Measurements from ENCODE around the gene ABCA2. TPM values are rescaled to one million over a fixed set of nuclear protein-coding genes. Genes with fewer than 3 reads are reported as not detected.

The ABCA2 gene
- total and polyA plus RNA-seq, 9 of the 15 experiments (the other 6 are each of a cell fraction or from before 2014, with no cell fraction given), result 0.69 to 16.3 (median 6.1) TPM; not detected in 2

- TF ChIP-seq XRCC5 (IDR thresholded peaks at IDR 0.05; ENCODE audit: low read depth, low read length) (peak; percentile 82; the same call in 1 of the 2 replicates), DACH1 (IDR thresholded peaks at IDR 0.05; ENCODE audit: partially characterized antibody) (no peak), BHLHE40 (IDR thresholded peaks at IDR 0.05; ENCODE audit: low read length) (0 out of 2 replicates have a peak, but pooled peaks have one; percentile 28), ZKSCAN3 (CRISPR knock-in tag; IDR thresholded peaks at IDR 0.05) (no peak), ZBTB33 (CRISPR knock-in tag; IDR thresholded peaks at IDR 0.05) (0 out of 2 replicates have a peak, but pooled peaks have one; percentile 43), NR2F6 (CRISPR knock-in tag; IDR thresholded peaks at IDR 0.05) (no peak), ZNF253 (CRISPR knock-in tag; conservative IDR thresholded peaks at IDR 0.05) (no peak), DEAF1 (CRISPR knock-in tag; IDR thresholded peaks at IDR 0.05) (peak; percentile 82), PREB (CRISPR knock-in tag; IDR thresholded peaks at IDR 0.05) (no peak), ZFX (CRISPR knock-in tag; IDR thresholded peaks at IDR 0.05) (no peak), THAP7 (CRISPR knock-in tag; IDR thresholded peaks at IDR 0.05) (no peak), ZC3H4 (CRISPR knock-in tag; IDR thresholded peaks at IDR 0.05; ENCODE audit: borderline replicate concordance) (no peak), RCOR1 (IDR thresholded peaks at IDR 0.05; ENCODE audit: borderline replicate concordance in 1 of 2, low read depth in 2 of 2, low read length in 2 of 2) (0 out of 4 replicates have a peak, but pooled peaks of 1 of the 2 experiments have one; percentile 15), TGIF2 (CRISPR knock-in tag; IDR thresholded peaks at IDR 0.05) (no peak), ZNF644 (tag; IDR thresholded peaks at IDR 0.05; ENCODE audit: low read depth) (no peak), RAD21 (CRISPR knock-in tag; conservative IDR thresholded peaks at IDR 0.05 in 1 of 2, IDR thresholded peaks at IDR 0.05 in 1 of 2) (peak; percentile 85 to 95), YBX1 (IDR thresholded peaks at IDR 0.05) (no peak), EHMT2 (IDR thresholded peaks at IDR 0.05) (no peak), SAFB (IDR thresholded peaks at IDR 0.05; ENCODE audit: borderline replicate concordance, low read depth, low read length) (no peak), NR4A1 (CRISPR knock-in tag; IDR thresholded peaks at IDR 0.05) (no peak), NR4A1 (tag; IDR thresholded peaks at IDR 0.05) (no peak), ZNF778 (CRISPR knock-in tag; IDR thresholded peaks at IDR 0.05) (no peak), CC2D1A (IDR thresholded peaks at IDR 0.05) (peak; percentile 79), CREM (IDR thresholded peaks at IDR 0.05; ENCODE audit: low read depth) (peak; percentile 50; the same call in 1 of the 2 replicates), ATF7 (IDR thresholded peaks at IDR 0.05) (0 out of 2 replicates have a peak, but pooled peaks have one; percentile 50)
Observed at GRCh38 chr9:137034709-137035506, 6.9 kb upstream of the ABCA2 start (continued).
